HCT116 (cell line): Measurements from ENCODE around the gene NLN. TPM values are rescaled to one million over a fixed set of nuclear protein-coding genes. Genes with fewer than 3 reads are reported as not detected.

Experiments used
- ATAC-seq: fragments of 200-7000 bp; cut with Tn5 transposase; 2 replicates; pipeline ENCODE4 v1.9.1; 2020; ENCODE audit warnings: mild to moderate bottlenecking, moderate library complexity
- BruUV-seq: library from RNA; stranded (reverse); fragments of 400-500 nt; replicated peaks from 2 replicates; lab custom pipeline; 2021; lab: Mats Ljungman, UMichigan
- CTCF ChIA-PET: fragments of 300-600 bp; sonication (Branson Sonifier 250); formaldehyde crosslinking; loops from one replicate; lab custom pipeline; 2021; ENCODE audit warnings: antibody characterized with exemption; lab: Charles Lee
- POLR2A ChIA-PET: fragments of 300-600, 350-600 bp; sonication (Branson Sonifier 250); formaldehyde crosslinking; loops from one replicate; lab custom pipeline; 2021; ENCODE audit warnings: antibody characterized with exemption; lab: Charles Lee
- RAD21 ChIA-PET, 2 experiments: fragments of 300-600 bp; sonication (Branson Sonifier 250); formaldehyde crosslinking; loops; one replicate each; lab custom pipeline; 2023; ENCODE audit warnings: low total read pairs in 2 of 2; ENCODE audit not compliant: uncharacterized antibody in 2 of 2, unreplicated experiment in 2 of 2, low non-redundant PET in 1 of 2; lab: Charles Lee
- DNase-seq: peaks from one replicate; pipeline ENCODE4 v3.0.0-alpha.2; 2010; ENCODE audit warnings: low read depth, low spot score
- H2AFZ ChIP-seq: fragments of 200-600 bp; shearing (Covaris generic), sonication (generic); 2 replicates; pipeline ENCODE4 v1.6.1; 2017; ENCODE audit warnings: low read depth, mixed run types, mixed read lengths, antibody characterized with exemption, low read length; ENCODE audit not compliant: poor library complexity, severe bottlenecking
- H3K27ac ChIP-seq: 2 replicates; pipeline ENCODE4 v1.5.1; 2012; ENCODE audit warnings: low read depth, low read length
- H3K27me3 ChIP-seq: fragments of 200-600 bp; sonication (generic); 2 replicates; pipeline ENCODE4 v1.6.1; 2016; ENCODE audit warnings: mixed run types, low read length, mixed read lengths; ENCODE audit not compliant: insufficient read depth
- H3K36me3 ChIP-seq, 2 experiments: fragments of 200-500 bp in 1 of 2; fragments of 200-600 bp in 1 of 2; sonication (Bioruptor generic) in 1 of 2; sonication (generic) in 1 of 2; 2 replicates each; pipeline versions ENCODE4 v1.5.1 to v1.6.1; 2014 to 2016; ENCODE audit warnings: low read length in 2 of 2, inconsistent platforms in 1 of 2, mixed read lengths in 1 of 2, mixed run types in 1 of 2; ENCODE audit not compliant: insufficient read depth in 2 of 2, control insufficient read depth in 1 of 2
- H3K4me1 ChIP-seq, 2 experiments: fragments of 200-600 bp in 1 of 2; sonication (generic) in 1 of 2; 2 replicates each; pipeline versions ENCODE4 v1.5.1 to v1.6.1; 2012 to 2017; ENCODE audit warnings: low read length in 2 of 2, inconsistent platforms in 1 of 2, mild to moderate bottlenecking in 1 of 2, mixed read lengths in 1 of 2, mixed run types in 1 of 2, moderate library complexity in 1 of 2; ENCODE audit not compliant: insufficient read depth in 2 of 2, control insufficient read depth in 1 of 2
- H3K4me2 ChIP-seq: fragments of 200-600 bp; sonication (generic); 2 replicates; pipeline ENCODE4 v1.6.1; 2017; ENCODE audit warnings: mixed run types, low read length, mixed read lengths
- H3K4me3 ChIP-seq, 2 experiments: fragments of 200-600 bp in 1 of 2; sonication (generic) in 1 of 2; replicated peaks in 1 of 2; 2 replicates each; pipeline ENCODE4 v1.5.1; 2011 to 2016; ENCODE audit warnings: low read length in 2 of 2, control low read depth in 1 of 2, low read depth in 1 of 2, mild to moderate bottlenecking in 1 of 2, mixed read lengths in 1 of 2, mixed run types in 1 of 2
- H3K79me2 ChIP-seq: fragments of 200-600 bp; sonication (generic); 2 replicates; pipeline ENCODE4 v1.6.1; 2017; ENCODE audit warnings: mild to moderate bottlenecking, mixed run types, low read length, moderate library complexity, mixed read lengths; ENCODE audit not compliant: insufficient read depth
- H3K9ac ChIP-seq: fragments of 200-600 bp; sonication (generic); 2 replicates; pipeline ENCODE4 v1.6.1; 2016; ENCODE audit warnings: low read length, mixed read lengths
- H3K9me2 ChIP-seq: fragments of 200-600 bp; sonication (generic), shearing (Covaris generic); 2 replicates; pipeline ENCODE4 v1.6.1; 2017; ENCODE audit warnings: mixed run types, mild to moderate bottlenecking, moderate library complexity; ENCODE audit not compliant: insufficient read depth
- H3K9me3 ChIP-seq, 2 experiments: fragments of 200-500 bp in 1 of 2; fragments of 200-600 bp in 1 of 2; sonication (Bioruptor generic) in 1 of 2; sonication (generic) in 1 of 2; 2 replicates each; pipeline ENCODE4 v1.6.1; 2014 to 2017; ENCODE audit warnings: low read length in 2 of 2, mixed read lengths in 2 of 2, inconsistent platforms in 1 of 2, low read depth in 1 of 2, mild to moderate bottlenecking in 1 of 2, mixed run types in 1 of 2, moderate library complexity in 1 of 2; ENCODE audit not compliant: control insufficient read depth in 1 of 2, insufficient read depth in 1 of 2
- H4K20me1 ChIP-seq: fragments of 200-600 bp; sonication (generic), shearing (Covaris generic); 2 replicates; pipeline ENCODE4 v1.6.1; 2017; ENCODE audit warnings: mixed run types, mild to moderate bottlenecking, moderate library complexity; ENCODE audit not compliant: insufficient read depth
- CBX3 ChIP-seq: IDR thresholded peaks from 2 replicates; pipeline ENCODE4 v1.6.1; 2012; ENCODE audit warnings: low read depth
- CEBPB ChIP-seq: IDR thresholded peaks from 2 replicates; pipeline ENCODE4 v1.6.1; 2012; ENCODE audit warnings: low read depth
- EGR1 ChIP-seq: IDR thresholded peaks from 2 replicates; pipeline ENCODE4 v1.6.1; 2012; ENCODE audit warnings: low read depth
- EZH2 ChIP-seq: fragments of 200-600 bp; sonication (generic); IDR thresholded peaks from 2 replicates; pipeline ENCODE4 v1.6.1; 2017; ENCODE audit warnings: antibody characterized with exemption, mixed run types
- EZH2phosphoT487 ChIP-seq: fragments of 200-600 bp; IDR thresholded peaks from 2 replicates; pipeline ENCODE4 v1.6.1; 2018; ENCODE audit warnings: antibody characterized with exemption, borderline replicate concordance
- JUND ChIP-seq: IDR thresholded peaks from 2 replicates; pipeline ENCODE4 v1.6.1; 2012
- POLR2AphosphoS5 ChIP-seq: IDR thresholded peaks from 2 replicates; pipeline ENCODE4 v1.6.1; 2011; ENCODE audit warnings: mild to moderate bottlenecking, low read depth, low read length, moderate library complexity
- RAD21 ChIP-seq: IDR thresholded peaks from 2 replicates; pipeline ENCODE4 v1.6.1; 2012; ENCODE audit warnings: low read depth, mild to moderate bottlenecking
- SIN3A ChIP-seq: IDR thresholded peaks from 2 replicates; pipeline ENCODE4 v1.6.1; 2012; ENCODE audit warnings: low read depth
- SP1 ChIP-seq: IDR thresholded peaks from 2 replicates; pipeline ENCODE4 v1.6.1; 2012; ENCODE audit warnings: low read depth
- SRF ChIP-seq: IDR thresholded peaks from 2 replicates; pipeline ENCODE4 v1.6.1; 2012; ENCODE audit warnings: low read depth
- TCF7L2 ChIP-seq: IDR thresholded peaks from 2 replicates; pipeline ENCODE4 v1.7.0; 2011; ENCODE audit warnings: borderline replicate concordance, inconsistent platforms; ENCODE audit not compliant: insufficient read depth, insufficient read length; ENCODE audit errors: extremely low read depth
- YY1 ChIP-seq: IDR thresholded peaks from 2 replicates; pipeline ENCODE4 v1.6.1; 2011; ENCODE audit warnings: low read length, low read depth, moderate library complexity, mild to moderate bottlenecking; ENCODE audit not compliant: insufficient replicate concordance; ENCODE audit errors: extremely low read depth
- ZBTB33 ChIP-seq: IDR thresholded peaks from 2 replicates; pipeline ENCODE4 v1.6.1; 2011; ENCODE audit warnings: mild to moderate bottlenecking, low read length, moderate library complexity; ENCODE audit not compliant: insufficient replicate concordance; ENCODE audit errors: extremely low read depth
- ZFX ChIP-seq: fragments of 450-650 bp; IDR thresholded peaks from 2 replicates; pipeline ENCODE4 v1.6.1; 2017
- ZNF274 ChIP-seq: fragments of 200-500 bp; sonication (Bioruptor generic); IDR thresholded peaks from 2 replicates; pipeline ENCODE4 v1.6.1; 2014; ENCODE audit warnings: mild to moderate bottlenecking, low read depth, low read length, inconsistent platforms
- intact Hi-C: fragments of 100-400 bp; cut with micrococcal nuclease; formaldehyde crosslinking; loops from 2 replicates; pipeline ENCODE4 v1.10.0; 2022
- total RNA-seq: library from RNA; stranded (reverse); gene quantifications from one replicate; pipeline ENCODE4 v1.2.1, GENCODE V29; 2021; ENCODE audit not compliant: unreplicated experiment
- TF ChIP-seq, protein P1 (sequence below): IDR thresholded peaks from 2 replicates; pipeline ENCODE4 v1.6.1; 2012; ENCODE audit warnings: low read depth
- TF ChIP-seq, protein P2 (sequence below), 3 experiments: fragments of 200-600 bp in 1 of 3; sonication (generic) in 1 of 3; IDR thresholded peaks in 2 of 3; conservative IDR thresholded peaks in 1 of 3; 2 replicates each; pipeline ENCODE4 v1.5.1; 2012 to 2017; ENCODE audit warnings: low read depth in 2 of 3, low read length in 2 of 3, antibody characterized with exemption in 1 of 3, borderline replicate concordance in 1 of 3, control low read depth in 1 of 3, mild to moderate bottlenecking in 1 of 3, mixed read lengths in 1 of 3, mixed run types in 1 of 3, moderate library complexity in 1 of 3; ENCODE audit not compliant: insufficient read depth in 1 of 3
- TF ChIP-seq, protein P3 (sequence below): IDR thresholded peaks from 2 replicates; pipeline ENCODE4 v1.6.1; 2012

The NLN gene
- total RNA-seq, 1 experiment from 2014 or later = 67.6 TPM

GRCh38 chr5:65858316-65858715 is 136.3 kb downstream of the NLN start:
- ChIA-PET POLR2A (no interaction called here), CTCF (no interaction called here), RAD21 (no interaction called here)
- Histone ChIP-seq H3K4me1 (peaks cover 16 to 33% of the 10 kb centered on the region in 2 experiments), H3K4me3 (no peak overlapping the region), H2AFZ (no peak overlapping the region), H3K9me3 (no peaks in the 10 kb centered on the region), H3K27ac (no peak overlapping the region), H3K4me2 (no peak overlapping the region), H3K36me3 (no peaks in the 10 kb centered on the region), H4K20me1 (no peaks in the 10 kb centered on the region), H3K79me2 (no peaks in the 10 kb centered on the region), H3K27me3 (no peaks in the 10 kb centered on the region), H3K9ac (no peak overlapping the region), H3K9me2 (no peaks in the 10 kb centered on the region)
- TF ChIP-seq RAD21 (no peak), JUND (no peak), ZBTB33 (no peak), ZFX (no peak), CBX3 (no peak), EGR1 (no peak), EZH2phosphoT487 (no peak), SRF (no peak), CEBPB (no peak), SP1 (no peak), POLR2AphosphoS5 (no peak), EZH2 (no peak), YY1 (no peak), TCF7L2 (no peak), ZNF274 (no peak), SIN3A (no peak)
- TF ChIP-seq, protein P1, sequence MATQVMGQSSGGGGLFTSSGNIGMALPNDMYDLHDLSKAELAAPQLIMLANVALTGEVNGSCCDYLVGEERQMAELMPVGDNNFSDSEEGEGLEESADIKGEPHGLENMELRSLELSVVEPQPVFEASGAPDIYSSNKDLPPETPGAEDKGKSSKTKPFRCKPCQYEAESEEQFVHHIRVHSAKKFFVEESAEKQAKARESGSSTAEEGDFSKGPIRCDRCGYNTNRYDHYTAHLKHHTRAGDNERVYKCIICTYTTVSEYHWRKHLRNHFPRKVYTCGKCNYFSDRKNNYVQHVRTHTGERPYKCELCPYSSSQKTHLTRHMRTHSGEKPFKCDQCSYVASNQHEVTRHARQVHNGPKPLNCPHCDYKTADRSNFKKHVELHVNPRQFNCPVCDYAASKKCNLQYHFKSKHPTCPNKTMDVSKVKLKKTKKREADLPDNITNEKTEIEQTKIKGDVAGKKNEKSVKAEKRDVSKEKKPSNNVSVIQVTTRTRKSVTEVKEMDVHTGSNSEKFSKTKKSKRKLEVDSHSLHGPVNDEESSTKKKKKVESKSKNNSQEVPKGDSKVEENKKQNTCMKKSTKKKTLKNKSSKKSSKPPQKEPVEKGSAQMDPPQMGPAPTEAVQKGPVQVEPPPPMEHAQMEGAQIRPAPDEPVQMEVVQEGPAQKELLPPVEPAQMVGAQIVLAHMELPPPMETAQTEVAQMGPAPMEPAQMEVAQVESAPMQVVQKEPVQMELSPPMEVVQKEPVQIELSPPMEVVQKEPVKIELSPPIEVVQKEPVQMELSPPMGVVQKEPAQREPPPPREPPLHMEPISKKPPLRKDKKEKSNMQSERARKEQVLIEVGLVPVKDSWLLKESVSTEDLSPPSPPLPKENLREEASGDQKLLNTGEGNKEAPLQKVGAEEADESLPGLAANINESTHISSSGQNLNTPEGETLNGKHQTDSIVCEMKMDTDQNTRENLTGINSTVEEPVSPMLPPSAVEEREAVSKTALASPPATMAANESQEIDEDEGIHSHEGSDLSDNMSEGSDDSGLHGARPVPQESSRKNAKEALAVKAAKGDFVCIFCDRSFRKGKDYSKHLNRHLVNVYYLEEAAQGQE = no peak
- TF ChIP-seq, protein P2, sequence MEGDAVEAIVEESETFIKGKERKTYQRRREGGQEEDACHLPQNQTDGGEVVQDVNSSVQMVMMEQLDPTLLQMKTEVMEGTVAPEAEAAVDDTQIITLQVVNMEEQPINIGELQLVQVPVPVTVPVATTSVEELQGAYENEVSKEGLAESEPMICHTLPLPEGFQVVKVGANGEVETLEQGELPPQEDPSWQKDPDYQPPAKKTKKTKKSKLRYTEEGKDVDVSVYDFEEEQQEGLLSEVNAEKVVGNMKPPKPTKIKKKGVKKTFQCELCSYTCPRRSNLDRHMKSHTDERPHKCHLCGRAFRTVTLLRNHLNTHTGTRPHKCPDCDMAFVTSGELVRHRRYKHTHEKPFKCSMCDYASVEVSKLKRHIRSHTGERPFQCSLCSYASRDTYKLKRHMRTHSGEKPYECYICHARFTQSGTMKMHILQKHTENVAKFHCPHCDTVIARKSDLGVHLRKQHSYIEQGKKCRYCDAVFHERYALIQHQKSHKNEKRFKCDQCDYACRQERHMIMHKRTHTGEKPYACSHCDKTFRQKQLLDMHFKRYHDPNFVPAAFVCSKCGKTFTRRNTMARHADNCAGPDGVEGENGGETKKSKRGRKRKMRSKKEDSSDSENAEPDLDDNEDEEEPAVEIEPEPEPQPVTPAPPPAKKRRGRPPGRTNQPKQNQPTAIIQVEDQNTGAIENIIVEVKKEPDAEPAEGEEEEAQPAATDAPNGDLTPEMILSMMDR (IDR thresholded peaks at IDR 0.05 in 2 of 3, conservative IDR thresholded peaks at IDR 0.05 in 1 of 3; ENCODE audit: borderline replicate concordance in 1 of 3, insufficient read depth in 1 of 3, low read depth in 2 of 3, low read length in 2 of 3) = no peak
- TF ChIP-seq, protein P3, sequence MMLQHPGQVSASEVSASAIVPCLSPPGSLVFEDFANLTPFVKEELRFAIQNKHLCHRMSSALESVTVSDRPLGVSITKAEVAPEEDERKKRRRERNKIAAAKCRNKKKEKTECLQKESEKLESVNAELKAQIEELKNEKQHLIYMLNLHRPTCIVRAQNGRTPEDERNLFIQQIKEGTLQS = no peak
- BruUV-seq = no TSS peak
- intact Hi-C loops = no loop called here
- DNase-seq (no peak), ATAC-seq (no peak)
